ENCODE measurements around the gene XYLB. TPM values are rescaled to one million over a fixed set of nuclear protein-coding genes. Genes with fewer than 3 reads are reported as not detected.

The XYLB gene
- total and polyA plus RNA-seq, 2 of the 13 experiments (the other 11 are each of a cell fraction or from before 2014, with no cell fraction given): 25.9 to 30.0 TPM

DNA sequence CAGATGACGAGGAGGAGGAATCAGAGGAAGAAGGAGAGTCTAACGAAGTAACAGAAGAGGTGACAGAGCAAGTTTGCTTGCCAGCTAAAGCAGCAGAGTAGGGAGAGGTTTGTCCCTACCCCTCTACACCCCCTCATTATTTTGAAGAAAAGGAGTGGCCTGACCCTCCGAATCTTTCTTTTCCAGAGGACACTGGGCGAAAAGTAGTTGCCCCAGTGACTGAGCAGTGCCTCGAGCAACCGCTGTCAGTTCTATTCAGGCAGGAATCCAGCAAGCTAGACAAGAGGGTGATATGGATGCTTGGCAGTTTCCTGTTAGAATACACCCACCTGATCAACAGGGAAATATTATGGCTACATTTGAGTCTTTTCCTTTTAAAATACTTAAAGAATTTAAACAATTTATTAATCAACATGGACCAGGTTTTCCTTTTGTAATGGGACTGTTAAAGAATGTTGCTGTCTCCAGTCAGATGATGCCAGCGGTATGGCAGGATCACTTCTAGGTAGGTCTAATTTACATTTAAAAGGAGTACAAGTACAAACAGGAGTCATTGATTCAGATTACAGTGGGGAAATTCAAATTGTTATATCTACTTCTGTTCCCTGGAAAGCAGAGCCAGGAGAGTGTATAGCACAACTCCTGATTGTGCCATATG is 75.2 kb downstream of the XYLB start:
- POLR2A ChIA-PET: no interaction called here
- no TSS peak for BruUV-seq (replicated peaks)
- H3K4me1 ChIP-seq (ENCODE audit: insufficient read depth, low read length): no peaks in the 10 kb centered on the region
- intact Hi-C loops (cut with micrococcal nuclease; ENCODE audit: unreplicated experiment) (no loop called here), in situ Hi-C loops (cut with HindIII; ENCODE audit: extremely low pct_ligation_motif_present, low pct_unique_long_range_greater_than_20kb) (no loop called here)
- no peaks in the 10 kb centered on the region for H4K20me1 ChIP-seq (ENCODE audit: insufficient read depth, low read length)
- H3K36me3 ChIP-seq (replicated peaks in 1 of 2; ENCODE audit: control insufficient read depth in 1 of 2, insufficient read depth in 2 of 2, low read length in 2 of 2): no peaks in the 10 kb centered on the region
- H3K27ac ChIP-seq (ENCODE audit: extremely low read length, insufficient read depth, low read length): no peak overlapping the region
- H3K9me3 ChIP-seq (ENCODE audit: low read length): no peaks in the 10 kb centered on the region
- no peak overlapping the region for H3K9ac ChIP-seq (ENCODE audit: insufficient read depth, low read depth, low read length)
- no peaks in the 10 kb centered on the region for H3K27me3 ChIP-seq (ENCODE audit: control insufficient read depth in 1 of 2, insufficient read depth in 2 of 2, low read length in 2 of 2)
- TF ChIP-seq, protein P1, sequence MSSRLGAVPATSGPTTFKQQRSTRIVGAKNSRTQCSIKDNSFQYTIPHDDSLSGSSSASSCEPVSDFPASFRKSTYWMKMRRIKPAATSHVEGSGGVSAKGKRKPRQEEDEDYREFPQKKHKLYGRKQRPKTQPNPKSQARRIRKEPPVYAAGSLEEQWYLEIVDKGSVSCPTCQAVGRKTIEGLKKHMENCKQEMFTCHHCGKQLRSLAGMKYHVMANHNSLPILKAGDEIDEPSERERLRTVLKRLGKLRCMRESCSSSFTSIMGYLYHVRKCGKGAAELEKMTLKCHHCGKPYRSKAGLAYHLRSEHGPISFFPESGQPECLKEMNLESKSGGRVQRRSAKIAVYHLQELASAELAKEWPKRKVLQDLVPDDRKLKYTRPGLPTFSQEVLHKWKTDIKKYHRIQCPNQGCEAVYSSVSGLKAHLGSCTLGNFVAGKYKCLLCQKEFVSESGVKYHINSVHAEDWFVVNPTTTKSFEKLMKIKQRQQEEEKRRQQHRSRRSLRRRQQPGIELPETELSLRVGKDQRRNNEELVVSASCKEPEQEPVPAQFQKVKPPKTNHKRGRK (CRISPR knock-in tag; IDR thresholded peaks at IDR 0.05): no peak
- TF ChIP-seq, protein P2, sequence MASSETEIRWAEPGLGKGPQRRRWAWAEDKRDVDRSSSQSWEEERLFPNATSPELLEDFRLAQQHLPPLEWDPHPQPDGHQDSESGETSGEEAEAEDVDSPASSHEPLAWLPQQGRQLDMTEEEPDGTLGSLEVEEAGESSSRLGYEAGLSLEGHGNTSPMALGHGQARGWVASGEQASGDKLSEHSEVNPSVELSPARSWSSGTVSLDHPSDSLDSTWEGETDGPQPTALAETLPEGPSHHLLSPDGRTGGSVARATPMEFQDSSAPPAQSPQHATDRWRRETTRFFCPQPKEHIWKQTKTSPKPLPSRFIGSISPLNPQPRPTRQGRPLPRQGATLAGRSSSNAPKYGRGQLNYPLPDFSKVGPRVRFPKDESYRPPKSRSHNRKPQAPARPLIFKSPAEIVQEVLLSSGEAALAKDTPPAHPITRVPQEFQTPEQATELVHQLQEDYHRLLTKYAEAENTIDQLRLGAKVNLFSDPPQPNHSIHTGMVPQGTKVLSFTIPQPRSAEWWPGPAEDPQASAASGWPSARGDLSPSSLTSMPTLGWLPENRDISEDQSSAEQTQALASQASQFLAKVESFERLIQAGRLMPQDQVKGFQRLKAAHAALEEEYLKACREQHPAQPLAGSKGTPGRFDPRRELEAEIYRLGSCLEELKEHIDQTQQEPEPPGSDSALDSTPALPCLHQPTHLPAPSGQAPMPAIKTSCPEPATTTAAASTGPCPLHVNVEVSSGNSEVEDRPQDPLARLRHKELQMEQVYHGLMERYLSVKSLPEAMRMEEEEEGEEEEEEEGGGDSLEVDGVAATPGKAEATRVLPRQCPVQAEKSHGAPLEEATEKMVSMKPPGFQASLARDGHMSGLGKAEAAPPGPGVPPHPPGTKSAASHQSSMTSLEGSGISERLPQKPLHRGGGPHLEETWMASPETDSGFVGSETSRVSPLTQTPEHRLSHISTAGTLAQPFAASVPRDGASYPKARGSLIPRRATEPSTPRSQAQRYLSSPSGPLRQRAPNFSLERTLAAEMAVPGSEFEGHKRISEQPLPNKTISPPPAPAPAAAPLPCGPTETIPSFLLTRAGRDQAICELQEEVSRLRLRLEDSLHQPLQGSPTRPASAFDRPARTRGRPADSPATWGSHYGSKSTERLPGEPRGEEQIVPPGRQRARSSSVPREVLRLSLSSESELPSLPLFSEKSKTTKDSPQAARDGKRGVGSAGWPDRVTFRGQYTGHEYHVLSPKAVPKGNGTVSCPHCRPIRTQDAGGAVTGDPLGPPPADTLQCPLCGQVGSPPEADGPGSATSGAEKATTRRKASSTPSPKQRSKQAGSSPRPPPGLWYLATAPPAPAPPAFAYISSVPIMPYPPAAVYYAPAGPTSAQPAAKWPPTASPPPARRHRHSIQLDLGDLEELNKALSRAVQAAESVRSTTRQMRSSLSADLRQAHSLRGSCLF (CRISPR knock-in tag; IDR thresholded peaks at IDR 0.05; ENCODE audit: borderline replicate concordance): no peak
- TF ChIP-seq ZSCAN29 (CRISPR knock-in tag; conservative IDR thresholded peaks at IDR 0.05) (no peak), YEATS2 (CRISPR knock-in tag; IDR thresholded peaks at IDR 0.05; ENCODE audit: borderline replicate concordance) (no peak), MAF1 (CRISPR knock-in tag; IDR thresholded peaks at IDR 0.05; ENCODE audit: borderline replicate concordance) (no peak), ZNF530 (CRISPR knock-in tag; IDR thresholded peaks at IDR 0.05; ENCODE audit: low read depth) (no peak), PRDM10 (CRISPR knock-in tag; IDR thresholded peaks at IDR 0.05; ENCODE audit: low read depth) (no peak), ZNF564 (CRISPR knock-in tag; IDR thresholded peaks at IDR 0.05) (no peak), ZMAT5 (CRISPR knock-in tag; IDR thresholded peaks at IDR 0.05; ENCODE audit: borderline replicate concordance, low read depth) (no peak), ZNF597 (CRISPR knock-in tag; IDR thresholded peaks at IDR 0.05) (no peak), FOSL1 (CRISPR knock-in tag; IDR thresholded peaks at IDR 0.05; ENCODE audit: borderline replicate concordance) (no peak)
- 95% methylated on average over 7 of the region's 7 CpGs for WGBS (ENCODE audit: low lambda C conversion rate)
- CTCF ChIA-PET (ENCODE audit: low intra/inter-chr PET ratio, low total read pairs): no interaction called here
- H3K4me2 ChIP-seq (ENCODE audit: low read depth, low read length): no peak overlapping the region
- H3K79me2 ChIP-seq (ENCODE audit: insufficient read depth, low read length): no peaks in the 10 kb centered on the region
- ATAC-seq: peak; percentile 41; the same call in 2 of the 3 replicates
- FAIRE-seq: no peak
- H2AFZ ChIP-seq (ENCODE audit: low read length): no peak overlapping the region
- H3K4me3 ChIP-seq (replicated peaks in 1 of 3; ENCODE audit: insufficient read depth in 1 of 3, low read depth in 2 of 3, low read length in 3 of 3): no peak overlapping the region
- DNase-seq (ENCODE audit: low spot score): no peak

Measured in HepG2 (cell line).